RWPE2 (cell line): ENCODE data around the gene ZNF732.
"Not testable (repeated sequence)": the region's sequence is repeated elsewhere in the genome, so short reads cannot be mapped to it uniquely, and the experiment has no call there.

Experiments used
- ATAC-seq: fragments of 200-7000 bp; cut with Tn5 transposase; 3 replicates; pipeline ENCODE4 v1.9.1; 2021; ENCODE audit warnings: low read depth
- DNase-seq: peaks from one replicate; pipeline ENCODE4 v3.0.0-alpha.2; 2020; ENCODE audit warnings: low spot score
- H3K27ac ChIP-seq: fragments of 450-650 bp; 2 replicates; pipeline ENCODE4 v1.5.1; 2017; ENCODE audit warnings: mild to moderate bottlenecking; ENCODE audit not compliant: poor library complexity, severe bottlenecking
- H3K27me3 ChIP-seq: fragments of 250-450 bp; sonication (Bioruptor Pico); 2 replicates; pipeline ENCODE4 v1.5.1; 2021; ENCODE audit warnings: mild to moderate bottlenecking, moderate library complexity; ENCODE audit not compliant: insufficient read depth, poor library complexity, severe bottlenecking
- H3K36me3 ChIP-seq: fragments of 250-450 bp; sonication (Bioruptor Pico); 2 replicates; pipeline ENCODE4 v1.5.1; 2020; ENCODE audit warnings: low read depth, mild to moderate bottlenecking, moderate library complexity
- H3K4me1 ChIP-seq: fragments of 250-450 bp; sonication (Bioruptor Pico); 2 replicates; pipeline ENCODE4 v1.5.1; 2021; ENCODE audit warnings: mild to moderate bottlenecking, moderate library complexity; ENCODE audit not compliant: insufficient read depth, poor library complexity, severe bottlenecking
- H3K4me3 ChIP-seq: fragments of 250-450 bp; sonication (Bioruptor Pico); 2 replicates; pipeline ENCODE4 v1.5.1; 2021; ENCODE audit warnings: mild to moderate bottlenecking, moderate library complexity; ENCODE audit not compliant: severe bottlenecking
- H3K9me3 ChIP-seq: fragments of 250-450 bp; sonication (Bioruptor Pico); 2 replicates; pipeline ENCODE4 v1.5.1; 2021; ENCODE audit warnings: mild to moderate bottlenecking, moderate library complexity; ENCODE audit not compliant: severe bottlenecking
- CTCF ChIP-seq: fragments of 450-650 bp; IDR thresholded peaks from one replicate; pipeline ENCODE4 v1.5.1; 2017; ENCODE audit warnings: mild to moderate bottlenecking, moderate library complexity; ENCODE audit not compliant: poor library complexity, severe bottlenecking

Gene ZNF732

GRCh38 chr4:242121-242848 lies 63.0 kb downstream of the ZNF732 start:
- Histone ChIP-seq H3K36me3 (0 out of 2 replicates have a peak, but pooled peaks cover 7% of the 10 kb centered on the region), H3K4me1 (no peaks in the 10 kb centered on the region), H3K27me3 (no peaks in the 10 kb centered on the region), H3K9me3 (peaks cover 34% of the 10 kb centered on the region), H3K27ac (no peak overlapping the region), H3K4me3 (no peak overlapping the region)
- ATAC-seq, result no peak
- no peak for TF ChIP-seq CTCF
- DNase-seq, result no peak

DNA sequence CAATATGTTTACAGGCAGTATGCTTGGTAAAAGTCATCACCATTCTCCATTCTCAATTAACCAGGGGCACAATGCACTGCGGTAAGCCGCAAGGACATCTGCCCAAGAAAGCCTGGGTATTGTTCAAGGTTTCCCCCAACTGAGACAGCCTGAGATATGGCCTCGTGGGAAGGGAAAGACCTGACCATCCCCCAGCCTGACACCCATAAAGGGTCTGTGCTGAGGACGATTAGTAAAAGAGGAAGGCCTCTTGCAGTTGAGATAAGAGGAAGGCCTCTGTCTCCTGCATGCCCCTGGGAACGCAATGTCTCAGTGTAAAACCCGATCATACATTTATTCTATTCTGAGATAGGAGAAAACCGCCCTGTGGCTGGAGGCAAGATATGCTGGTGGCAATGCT lies 63.9 kb downstream of the ZNF732 start:
- not testable (repeated sequence) for ATAC-seq, H3K27ac ChIP-seq, H3K27me3 ChIP-seq, H3K36me3 ChIP-seq, DNase-seq, H3K4me1 ChIP-seq, H3K4me3 ChIP-seq
- peaks cover 34% of the 10 kb centered on the region for H3K9me3 ChIP-seq

GRCh38 chr4:236028-236427 lies 69.2 kb downstream of the ZNF732 start:
- ATAC-seq (no peak), DNase-seq (no peak)
- no peaks in the 10 kb centered on the region for H3K4me1 ChIP-seq
- peaks cover 20% of the 10 kb centered on the region for H3K9me3 ChIP-seq
- TF ChIP-seq CTCF, result no peak
- H3K27ac ChIP-seq, result no peak overlapping the region
- H3K36me3 ChIP-seq, result no peaks in the 10 kb centered on the region
- no peak overlapping the region for H3K4me3 ChIP-seq
- no peaks in the 10 kb centered on the region for H3K27me3 ChIP-seq

DNA sequence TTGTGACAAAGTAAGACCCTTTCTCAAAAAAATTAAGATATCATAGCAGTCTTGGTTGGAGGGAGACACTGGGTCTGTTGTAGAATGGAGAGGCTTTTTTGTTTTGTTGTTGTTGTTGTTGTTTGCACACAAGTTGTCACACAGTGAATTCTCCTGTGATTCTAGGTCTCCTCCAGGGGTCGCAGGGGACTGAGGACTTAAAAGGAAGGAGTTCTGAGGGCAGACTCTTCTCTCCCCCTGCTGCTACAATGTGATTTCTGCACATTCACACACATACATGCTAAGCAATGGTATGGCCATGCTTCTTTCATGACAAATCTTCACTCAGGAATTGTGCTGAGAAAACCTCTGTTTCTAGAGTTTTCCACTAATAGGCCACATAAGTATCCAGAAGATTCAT lies 71.1 kb downstream of the ZNF732 start:
- no peak overlapping the region for H3K4me3 ChIP-seq
- ATAC-seq (no peak), DNase-seq (no peak)
- no peak overlapping the region for H3K27ac ChIP-seq
- H3K4me1 ChIP-seq, result no peaks in the 10 kb centered on the region
- H3K36me3 ChIP-seq, result no peaks in the 10 kb centered on the region
- no peaks in the 10 kb centered on the region for H3K27me3 ChIP-seq
- TF ChIP-seq CTCF, result no peak
- peaks cover 13% of the 10 kb centered on the region for H3K9me3 ChIP-seq

- H3K27me3 ChIP-seq, result no peaks in the 10 kb centered on the region
- no peak overlapping the region for H3K27ac ChIP-seq
- DNase-seq (no peak), ATAC-seq (no peak)
- H3K4me3 ChIP-seq, result no peak overlapping the region
- H3K36me3 ChIP-seq, result peaks cover 21% of the 10 kb centered on the region
- peaks cover 30% of the 10 kb centered on the region for H3K9me3 ChIP-seq
- TF ChIP-seq CTCF, result no peak
- H3K4me1 ChIP-seq, result no peaks in the 10 kb centered on the region
Observed at GRCh38 chr4:223913-224497, 81.3 kb downstream of the ZNF732 start.
